ENCODE measurements around the gene MKI67. TPM values are rescaled to one million over a fixed set of nuclear protein-coding genes. Genes with fewer than 3 reads are reported as not detected.

The MKI67 gene
- total and polyA plus RNA-seq, 10 donors, result 0.61 to 21.6 (median 7.6) TPM

- WGBS, 5 donors, result 45 to 68% (median 58%) methylated on average over 2 of the region's 2 CpGs
- H3K27me3 ChIP-seq (replicated peaks in 1 of 7), result peaks cover 0 to 42% (median 27%) of the 10 kb centered on the region in 7 donors
- TF ChIP-seq POLR2A (IDR thresholded peaks at IDR 0.05) (no peak), POLR2AphosphoS5 (IDR thresholded peaks at IDR 0.05) (no peak), CTCF (IDR thresholded peaks at IDR 0.05 in 8 of 11, conservative IDR thresholded peaks at IDR 0.05 in 3 of 11) (no peak)
These were observed 3.3 kb downstream of the MKI67 start for GRCh38 chr10:128122931-128123330.

GRCh38 chr10:128121750-128122412 is 4.3 kb downstream of the MKI67 start:
- TF ChIP-seq POLR2A (IDR thresholded peaks at IDR 0.05) (no peak), CTCF (IDR thresholded peaks at IDR 0.05 in 8 of 11, conservative IDR thresholded peaks at IDR 0.05 in 3 of 11) (no peak), POLR2AphosphoS5 (IDR thresholded peaks at IDR 0.05) (no peak)
- H3K4me1 ChIP-seq, result peaks cover 13 to 48% (median 20%) of the 10 kb centered on the region in 6 donors
- no peak for DNase-seq
- H3K27me3 ChIP-seq (replicated peaks in 1 of 7), result peaks cover 0 to 42% (median 27%) of the 10 kb centered on the region in 7 donors
- no peak overlapping the region for H3K27ac ChIP-seq
- WGBS, 5 donors, result 90 to 95% (median 93%) methylated on average over 5 of the region's 5 CpGs
- no peaks in the 10 kb centered on the region for H3K9me3 ChIP-seq
- no peak overlapping the region for H3K4me3 ChIP-seq
- intact Hi-C loops (cut with DNase I; ENCODE audit: low total_unique reads), result no loop called here
- H3K36me3 ChIP-seq, result peaks cover 0 to 6% (median 0%) of the 10 kb centered on the region in 6 donors

More at GRCh38 chr10:128122931-128123330, 3.3 kb downstream of the MKI67 start:
- intact Hi-C loops (cut with DNase I; ENCODE audit: low total_unique reads), result no loop called here
- Histone ChIP-seq H3K27ac (no peak overlapping the region), H3K9me3 (no peaks in the 10 kb centered on the region), H3K4me3 (no peak overlapping the region), H3K36me3 (peaks cover 0 to 6% (median 0%) of the 10 kb centered on the region in 6 donors), H3K4me1 (peaks cover 13 to 58% (median 23%) of the 10 kb centered on the region in 6 donors)
- no peak for DNase-seq

GRCh38 chr10:128116851-128117615 is 9.2 kb downstream of the MKI67 start:
- Histone ChIP-seq H3K4me1 (no peaks in the 10 kb centered on the region), H3K4me3 (no peak overlapping the region), H3K9me3 (no peaks in the 10 kb centered on the region), H3K27ac (no peak overlapping the region), H3K27me3 (replicated peaks in 1 of 7) (peaks cover 0 to 5% (median 0%) of the 10 kb centered on the region in 7 donors), H3K36me3 (peaks cover 0 to 48% (median 0%) of the 10 kb centered on the region in 6 donors)
- no peak for DNase-seq
- WGBS, 5 donors, result 76 to 93% (median 87%) methylated on average over 13 of the region's 13 CpGs
- TF ChIP-seq CTCF (IDR thresholded peaks at IDR 0.05 in 8 of 11, conservative IDR thresholded peaks at IDR 0.05 in 3 of 11) (no peak), POLR2A (IDR thresholded peaks at IDR 0.05) (no peak), POLR2AphosphoS5 (IDR thresholded peaks at IDR 0.05) (no peak)
- intact Hi-C loops (cut with DNase I; ENCODE audit: low total_unique reads), result no loop called here

- WGBS, 5 donors, result 95 to 99% (median 97%) methylated on average over 4 of the region's 4 CpGs
- Histone ChIP-seq H3K27ac (no peak overlapping the region), H3K4me1 (no peaks in the 10 kb centered on the region), H3K9me3 (no peaks in the 10 kb centered on the region), H3K4me3 (no peak overlapping the region), H3K27me3 (replicated peaks in 1 of 7) (no peaks in the 10 kb centered on the region), H3K36me3 (peaks cover 0 to 56% (median 0%) of the 10 kb centered on the region in 6 donors)
- no peak for TF ChIP-seq POLR2A (IDR thresholded peaks at IDR 0.05)
- no peak for TF ChIP-seq CTCF (IDR thresholded peaks at IDR 0.05 in 8 of 11, conservative IDR thresholded peaks at IDR 0.05 in 3 of 11)
- TF ChIP-seq POLR2AphosphoS5 (IDR thresholded peaks at IDR 0.05), result no peak
- intact Hi-C loops (cut with DNase I; ENCODE audit: low total_unique reads), result no loop called here
- no peak for DNase-seq
These were observed 10.0 kb downstream of the MKI67 start for GRCh38 chr10:128116187-128116586.

All from spleen (tissue), 11 donors.